ENCODE measurements around the gene MOK.

The MOK gene

GRCh38 chr14:102195446-102195845, 109.5 kb downstream of the MOK start:
- no peak for DNase-seq (ENCODE audit: low spot score)
- no peak for TF ChIP-seq CTCF (IDR thresholded peaks at IDR 0.05; ENCODE audit: extremely low read depth, missing control alignments)

GRCh38 chr14:102194856-102195255, 110.1 kb downstream of the MOK start:
- no peak for TF ChIP-seq CTCF (IDR thresholded peaks at IDR 0.05; ENCODE audit: extremely low read depth, missing control alignments)
- DNase-seq (ENCODE audit: low spot score), result no peak

- DNase-seq (ENCODE audit: low spot score), result no peak
- TF ChIP-seq CTCF (IDR thresholded peaks at IDR 0.05; ENCODE audit: extremely low read depth, missing control alignments), result no peak
Measured at GRCh38 chr14:102192840-102193502, 112.0 kb downstream of the MOK start.

GRCh38 chr14:102189874-102190273, 115.1 kb downstream of the MOK start:
- TF ChIP-seq CTCF (IDR thresholded peaks at IDR 0.05; ENCODE audit: extremely low read depth, missing control alignments), result no peak
- no peak for DNase-seq (ENCODE audit: low spot score)

- DNase-seq (ENCODE audit: low spot score), result no peak
- TF ChIP-seq CTCF (IDR thresholded peaks at IDR 0.05; ENCODE audit: extremely low read depth, missing control alignments), result no peak
Measured at GRCh38 chr14:102188187-102188586, 116.8 kb downstream of the MOK start.

- TF ChIP-seq CTCF (IDR thresholded peaks at IDR 0.05; ENCODE audit: extremely low read depth, missing control alignments), result no peak
- DNase-seq (ENCODE audit: low spot score), result no peak
Measured at GRCh38 chr14:102187568-102188001, 117.4 kb downstream of the MOK start.

GRCh38 chr14:102187044-102187443, 117.9 kb downstream of the MOK start:
- no peak for DNase-seq (ENCODE audit: low spot score)
- TF ChIP-seq CTCF (IDR thresholded peaks at IDR 0.05; ENCODE audit: extremely low read depth, missing control alignments), result no peak
